A673 (cell line): ENCODE measurements around the gene DOCK4.

Experiments used
- EZH2 ChIP-seq: fragments of 200-600 bp; sonication (generic); IDR thresholded peaks from 2 replicates; pipeline ENCODE4 v1.6.1; 2017; ENCODE audit warnings: borderline replicate concordance, low read depth, mild to moderate bottlenecking, mixed read lengths, antibody characterized with exemption, low read length; ENCODE audit not compliant: poor library complexity, severe bottlenecking
- TF ChIP-seq, protein P1 (sequence below): fragments of 300-800, 200-600 bp; sonication (generic); conservative IDR thresholded peaks from 2 replicates; pipeline ENCODE4 v1.5.1; 2017; ENCODE audit warnings: low read depth, mild to moderate bottlenecking, antibody characterized with exemption, low read length, moderate library complexity, mixed read lengths

DNA sequence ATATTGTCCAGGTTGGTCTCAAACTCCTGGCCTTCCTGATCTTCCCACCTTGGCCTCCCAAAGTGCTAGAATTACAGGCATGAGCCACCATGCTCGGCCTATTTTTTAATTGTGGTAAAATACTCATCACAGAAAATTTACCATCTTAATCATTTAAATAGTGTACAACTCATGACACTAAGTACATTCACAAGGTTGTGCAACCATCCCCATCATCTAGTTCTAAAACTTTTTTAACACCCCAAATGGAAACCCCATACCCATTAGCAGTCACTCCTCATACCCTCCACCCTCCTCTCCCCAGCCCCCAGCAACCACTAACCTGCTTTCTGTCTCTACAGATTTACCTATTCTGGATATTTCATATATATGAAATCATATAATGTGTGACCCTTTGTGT is 90.3 kb downstream of the DOCK4 start:
- TF ChIP-seq, protein P1, sequence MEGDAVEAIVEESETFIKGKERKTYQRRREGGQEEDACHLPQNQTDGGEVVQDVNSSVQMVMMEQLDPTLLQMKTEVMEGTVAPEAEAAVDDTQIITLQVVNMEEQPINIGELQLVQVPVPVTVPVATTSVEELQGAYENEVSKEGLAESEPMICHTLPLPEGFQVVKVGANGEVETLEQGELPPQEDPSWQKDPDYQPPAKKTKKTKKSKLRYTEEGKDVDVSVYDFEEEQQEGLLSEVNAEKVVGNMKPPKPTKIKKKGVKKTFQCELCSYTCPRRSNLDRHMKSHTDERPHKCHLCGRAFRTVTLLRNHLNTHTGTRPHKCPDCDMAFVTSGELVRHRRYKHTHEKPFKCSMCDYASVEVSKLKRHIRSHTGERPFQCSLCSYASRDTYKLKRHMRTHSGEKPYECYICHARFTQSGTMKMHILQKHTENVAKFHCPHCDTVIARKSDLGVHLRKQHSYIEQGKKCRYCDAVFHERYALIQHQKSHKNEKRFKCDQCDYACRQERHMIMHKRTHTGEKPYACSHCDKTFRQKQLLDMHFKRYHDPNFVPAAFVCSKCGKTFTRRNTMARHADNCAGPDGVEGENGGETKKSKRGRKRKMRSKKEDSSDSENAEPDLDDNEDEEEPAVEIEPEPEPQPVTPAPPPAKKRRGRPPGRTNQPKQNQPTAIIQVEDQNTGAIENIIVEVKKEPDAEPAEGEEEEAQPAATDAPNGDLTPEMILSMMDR, result no peak
- TF ChIP-seq EZH2, result no peak
